Vagina (tissue), 2 donors: ENCODE results near the gene PDE3B. TPM values are rescaled to one million over a fixed set of nuclear protein-coding genes. Genes with fewer than 3 reads are reported as not detected.

ENCODE experiments used
- DNase-seq, 2 donors: peaks; one replicate each; pipeline ENCODE4 v3.0.0-alpha.2; 2017; ENCODE audit errors: extremely low spot score in 2 of 2
- H3K27ac ChIP-seq: fragments of 200-600 bp; sonication (generic); one replicate; pipeline ENCODE4 v1.5.1; 2019
- H3K27me3 ChIP-seq: fragments of 200-600 bp; sonication (generic); one replicate; pipeline ENCODE4 v1.5.1; 2019
- H3K36me3 ChIP-seq, 2 donors: fragments of 200-600 bp; sonication (generic); one replicate each; pipeline ENCODE4 v1.5.1; 2017 to 2019
- H3K4me1 ChIP-seq: fragments of 200-600 bp; sonication (generic); one replicate; pipeline ENCODE4 v1.5.1; 2019
- H3K4me3 ChIP-seq, 2 donors: fragments of 200-600 bp; sonication (generic); 1 replicate in 1 of 2; 2 replicates in 1 of 2; pipeline ENCODE4 v1.5.1; 2016 to 2019
- H3K9me3 ChIP-seq: fragments of 200-600 bp; sonication (generic); one replicate; pipeline ENCODE4 v1.5.1; 2019
- CTCF ChIP-seq, 3 experiments: fragments of 450-650 bp in 2 of 3; fragments of 200-600 bp in 1 of 3; sonication (generic) in 1 of 3; IDR thresholded peaks; one replicate each; pipeline ENCODE4 v1.5.1; 2017 to 2019; ENCODE audit warnings: antibody characterized with exemption in 3 of 3, mild to moderate bottlenecking in 2 of 3, moderate library complexity in 2 of 3
- POLR2A ChIP-seq, 2 donors: fragments of 450-650 bp; IDR thresholded peaks; one replicate each; pipeline ENCODE4 v1.6.1; 2017; ENCODE audit warnings: antibody characterized with exemption in 2 of 2, mild to moderate bottlenecking in 2 of 2, moderate library complexity in 2 of 2
- POLR2AphosphoS5 ChIP-seq, 2 donors: sonication (generic); formaldehyde crosslinking; IDR thresholded peaks; one replicate each; pipeline ENCODE4 v1.9.0; 2017; ENCODE audit warnings: antibody characterized with exemption in 2 of 2, mild to moderate bottlenecking in 2 of 2, low read depth in 1 of 2; ENCODE audit not compliant: insufficient read depth in 1 of 2
- intact Hi-C: fragments of 100-400 bp; cut with DNase I; formaldehyde crosslinking; loops from one replicate; pipeline ENCODE4 v1.15.1; 2023
- total RNA-seq: library from RNA; depleted of rRNA; stranded (reverse); fragments of >200 nt; gene quantifications from one replicate; pipeline ENCODE4 v1.2.3, GENCODE V29; 2016

Gene PDE3B
- total RNA-seq, 1 donor from 2014 or later = 10.1 TPM

DNA sequence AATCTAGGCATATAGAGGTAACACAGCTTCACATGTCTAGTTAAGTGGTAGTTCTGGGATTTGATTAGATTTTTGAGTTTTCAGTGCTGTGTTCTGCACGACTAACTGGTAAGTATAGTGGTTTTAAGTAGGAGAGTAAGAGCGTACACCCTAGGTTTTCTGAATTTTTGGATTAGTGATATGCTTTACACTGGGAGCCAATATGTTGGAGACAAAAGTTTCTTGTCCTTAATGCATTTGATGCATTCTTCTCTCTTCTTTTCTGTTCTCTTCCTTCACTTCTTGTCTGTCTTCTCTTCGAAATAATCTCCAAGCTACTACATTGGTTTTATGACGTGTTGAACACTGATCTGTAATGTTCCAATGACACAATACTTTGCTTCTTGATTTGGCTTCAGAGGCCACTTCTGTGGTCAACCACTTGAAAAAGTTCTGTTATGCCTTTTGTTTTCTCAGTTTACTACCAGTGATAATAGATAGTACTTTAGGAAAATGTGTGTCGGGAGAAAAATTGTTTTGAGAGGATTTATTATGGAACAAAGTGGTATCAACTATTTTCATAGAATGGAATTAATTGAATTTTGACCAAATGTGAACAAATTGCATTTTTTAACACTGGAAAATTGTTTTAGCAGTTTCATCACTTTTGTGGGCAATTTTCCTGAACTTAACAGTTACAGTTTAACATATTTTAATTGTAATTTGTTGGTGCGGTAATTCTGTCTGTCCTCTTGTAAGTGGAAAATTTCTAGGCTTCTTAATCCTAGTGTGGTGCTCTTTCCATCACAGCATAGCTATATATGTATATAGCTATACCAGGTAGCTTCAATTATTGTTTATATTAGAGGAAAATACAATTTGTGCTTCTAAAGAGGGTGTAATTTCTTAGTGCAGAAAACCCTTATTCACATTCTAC, 2.6 kb downstream of the PDE3B start:
- DNase-seq = no peak
- Histone ChIP-seq H3K36me3 (no peaks in the 10 kb centered on the region), H3K27me3 (no peaks in the 10 kb centered on the region), H3K27ac (no peak overlapping the region), H3K9me3 (no peaks in the 10 kb centered on the region), H3K4me1 (peaks cover 7% of the 10 kb centered on the region), H3K4me3 (peak overlapping the region; percentile 73 to 78)
- TF ChIP-seq CTCF (IDR thresholded peaks at IDR 0.05) (no peak), POLR2A (IDR thresholded peaks at IDR 0.05) (no peak), POLR2AphosphoS5 (IDR thresholded peaks at IDR 0.05; ENCODE audit: insufficient read depth in 1 of 2, low read depth in 1 of 2) (no peak)
- intact Hi-C loops = no loop called here

DNA sequence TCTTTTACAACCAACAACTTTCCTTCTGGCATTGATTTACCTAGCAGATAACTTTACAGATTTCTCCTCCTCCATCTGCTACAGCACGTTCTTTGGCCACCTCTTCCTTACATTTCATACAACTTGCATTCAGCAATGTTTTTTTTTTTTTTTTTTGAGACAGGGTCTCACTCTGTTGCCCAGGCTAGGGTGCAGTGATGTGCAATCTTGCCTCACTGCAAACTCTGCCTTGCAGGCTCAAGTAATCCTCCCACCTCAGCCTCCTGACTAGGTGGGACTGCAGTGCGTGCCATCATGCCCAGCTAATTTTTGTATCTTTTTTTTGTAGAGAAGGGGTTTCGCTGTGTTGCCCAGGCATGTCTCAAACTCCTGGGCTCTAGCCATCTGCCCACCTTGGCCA, 6.5 kb downstream of the PDE3B start:
- no peaks in the 10 kb centered on the region for H3K27me3 ChIP-seq
- no peaks in the 10 kb centered on the region for H3K4me1 ChIP-seq
- no peak for DNase-seq
- no peaks in the 10 kb centered on the region for H3K36me3 ChIP-seq
- no peak overlapping the region for H3K27ac ChIP-seq
- intact Hi-C loops = no loop called here
- H3K9me3 ChIP-seq = no peaks in the 10 kb centered on the region
- TF ChIP-seq CTCF (IDR thresholded peaks at IDR 0.05) (no peak), POLR2AphosphoS5 (IDR thresholded peaks at IDR 0.05; ENCODE audit: insufficient read depth in 1 of 2, low read depth in 1 of 2) (no peak), POLR2A (IDR thresholded peaks at IDR 0.05) (no peak)
- H3K4me3 ChIP-seq = no peak overlapping the region

DNA sequence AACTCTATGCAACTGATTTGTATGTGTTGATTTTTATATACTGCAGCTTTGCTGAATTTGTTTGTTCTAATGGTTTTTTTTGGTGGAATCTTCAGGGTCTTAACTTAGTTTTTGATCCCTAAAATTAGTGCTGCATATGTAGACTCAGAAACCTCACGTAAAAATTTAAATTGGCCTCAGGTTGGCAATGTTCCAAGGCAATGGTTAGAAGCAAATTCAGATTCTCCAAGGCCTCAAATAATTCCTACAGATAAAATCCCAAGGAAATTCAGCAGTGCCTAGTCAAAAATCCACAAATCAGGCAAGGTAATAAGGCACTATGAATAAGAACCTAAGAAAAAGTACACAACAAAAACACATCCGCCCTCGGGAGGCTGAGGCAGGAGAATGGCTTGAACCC, 9.5 kb downstream of the PDE3B start:
- no peak overlapping the region for H3K27ac ChIP-seq
- no peaks in the 10 kb centered on the region for H3K9me3 ChIP-seq
- TF ChIP-seq POLR2A (IDR thresholded peaks at IDR 0.05) (no peak), CTCF (IDR thresholded peaks at IDR 0.05) (no peak), POLR2AphosphoS5 (IDR thresholded peaks at IDR 0.05; ENCODE audit: insufficient read depth in 1 of 2, low read depth in 1 of 2) (no peak)
- intact Hi-C loops = no loop called here
- no peak overlapping the region for H3K4me3 ChIP-seq
- no peaks in the 10 kb centered on the region for H3K27me3 ChIP-seq
- H3K36me3 ChIP-seq = no peaks in the 10 kb centered on the region
- no peaks in the 10 kb centered on the region for H3K4me1 ChIP-seq
- DNase-seq = no peak

- TF ChIP-seq POLR2AphosphoS5 (IDR thresholded peaks at IDR 0.05; ENCODE audit: insufficient read depth in 1 of 2, low read depth in 1 of 2) (no peak), POLR2A (IDR thresholded peaks at IDR 0.05) (no peak), CTCF (IDR thresholded peaks at IDR 0.05) (no peak)
- no peaks in the 10 kb centered on the region for H3K4me1 ChIP-seq
- no peaks in the 10 kb centered on the region for H3K9me3 ChIP-seq
- H3K36me3 ChIP-seq = no peaks in the 10 kb centered on the region
- DNase-seq = no peak
- no peaks in the 10 kb centered on the region for H3K27me3 ChIP-seq
- intact Hi-C loops = no loop called here
- H3K27ac ChIP-seq = no peak overlapping the region
- no peak overlapping the region for H3K4me3 ChIP-seq
Measured at GRCh38 chr11:14655435-14655834, 11.8 kb downstream of the PDE3B start.
